IMR-90 (cell line): ENCODE results near the gene TJP1. TPM values are rescaled to one million over a fixed set of nuclear protein-coding genes. Genes with fewer than 3 reads are reported as not detected.

Source experiments
- ATAC-seq: fragments of 200-7000 bp; cut with Tn5 transposase; 2 replicates; pipeline ENCODE4 v1.9.1; 2020; ENCODE audit warnings: low read depth, mild to moderate bottlenecking, moderate library complexity
- BruUV-seq: library from RNA; stranded (reverse); fragments of 400-500 nt; replicated peaks from 2 replicates; lab custom pipeline; 2021; lab: Mats Ljungman, UMichigan
- CTCF ChIA-PET: fragments of 300-600 bp; formaldehyde crosslinking; extraction: SDS; loops from one replicate; lab custom pipeline; 2021; ENCODE audit warnings: antibody characterized with exemption; lab: Yijun Ruan, JAX
- POLR2A ChIA-PET: fragments of 300-600 bp; sonication (Branson Sonifier 250); formaldehyde crosslinking; loops from one replicate; lab custom pipeline; 2022; ENCODE audit warnings: antibody characterized with exemption; ENCODE audit not compliant: unreplicated experiment; lab: Charles Lee
- DNase-seq: peaks from one replicate; pipeline ENCODE4 v3.0.0; 2013
- H2AFZ ChIP-seq: replicated peaks from 2 replicates; pipeline ENCODE3; 2013; ENCODE audit warnings: low read length, mild to moderate bottlenecking; ENCODE audit not compliant: poor library complexity
- H2AK5ac ChIP-seq: 2 replicates; pipeline ENCODE4 v1.6.1; 2013; ENCODE audit warnings: low read depth, low read length, inconsistent platforms
- H2AK9ac ChIP-seq: replicated peaks from 2 replicates; pipeline ENCODE3; 2013; ENCODE audit warnings: mild to moderate bottlenecking, low read depth, low read length, moderate library complexity; ENCODE audit not compliant: poor library complexity
- H2BK120ac ChIP-seq: 2 replicates; pipeline ENCODE4 v1.6.1; 2013; ENCODE audit warnings: low read depth, low read length, inconsistent platforms
- H2BK15ac ChIP-seq: 3 replicates; pipeline ENCODE4 v1.6.1; 2013; ENCODE audit warnings: low read depth, low read length, inconsistent platforms
- H2BK20ac ChIP-seq: 2 replicates; pipeline ENCODE4 v1.6.1; 2013; ENCODE audit warnings: low read depth, mild to moderate bottlenecking, inconsistent platforms, low read length, moderate library complexity
- H2BK5ac ChIP-seq: 2 replicates; pipeline ENCODE4 v1.6.1; 2013; ENCODE audit warnings: mild to moderate bottlenecking, low read depth, low read length, inconsistent platforms; ENCODE audit not compliant: poor library complexity, severe bottlenecking
- H3K14ac ChIP-seq: replicated peaks from 2 replicates; pipeline ENCODE4 v1.6.1; 2013; ENCODE audit warnings: low read depth, low read length, inconsistent platforms
- H3K18ac ChIP-seq: 2 replicates; pipeline ENCODE4 v1.6.1; 2013; ENCODE audit warnings: low read depth, low read length, control low read depth
- H3K23ac ChIP-seq: 2 replicates; pipeline ENCODE4 v1.6.1; 2013; ENCODE audit warnings: low read depth, low read length, inconsistent platforms
- H3K27ac ChIP-seq: 2 replicates; pipeline ENCODE4 v1.5.1; 2013; ENCODE audit warnings: mild to moderate bottlenecking, control low read depth, low read length; ENCODE audit not compliant: insufficient read depth
- H3K27me3 ChIP-seq: 2 replicates; pipeline ENCODE4 v1.6.1; 2013; ENCODE audit warnings: low read length; ENCODE audit not compliant: control insufficient read depth, insufficient read depth
- H3K36me3 ChIP-seq: 2 replicates; pipeline ENCODE4 v1.6.1; 2013; ENCODE audit warnings: low read length, mixed read lengths; ENCODE audit not compliant: control insufficient read depth, insufficient read depth
- H3K4ac ChIP-seq: 2 replicates; pipeline ENCODE4 v1.6.1; 2013; ENCODE audit warnings: low read depth, low read length, inconsistent platforms
- H3K4me1 ChIP-seq: 2 replicates; pipeline ENCODE4 v1.6.1; 2013; ENCODE audit warnings: low read length, mixed read lengths; ENCODE audit not compliant: control insufficient read depth, insufficient read depth
- H3K4me2 ChIP-seq: 2 replicates; pipeline ENCODE4 v1.6.1; 2013; ENCODE audit warnings: low read depth, mild to moderate bottlenecking, control low read depth, low read length, moderate library complexity
- H3K4me3 ChIP-seq: 2 replicates; pipeline ENCODE4 v1.5.1; 2013; ENCODE audit warnings: low read depth, mild to moderate bottlenecking, control low read depth, low read length, moderate library complexity; ENCODE audit not compliant: insufficient read depth
- H3K56ac ChIP-seq: 2 replicates; pipeline ENCODE4 v1.6.1; 2013; ENCODE audit warnings: low read length, inconsistent platforms; ENCODE audit not compliant: insufficient read depth; ENCODE audit errors: extremely low read depth
- H3K79me1 ChIP-seq, 2 experiments: 2 replicates each; pipeline ENCODE4 v1.6.1; 2013; ENCODE audit warnings: low read length in 2 of 2, inconsistent platforms in 1 of 2, low read depth in 1 of 2
- H3K9ac ChIP-seq: 2 replicates; pipeline ENCODE4 v1.6.1; 2013; ENCODE audit warnings: low read depth, low read length, control low read depth
- H3K9me1 ChIP-seq: 2 replicates; pipeline ENCODE4 v1.6.1; 2013; ENCODE audit warnings: low read length, inconsistent platforms; ENCODE audit not compliant: insufficient read depth
- H3K9me3 ChIP-seq: 2 replicates; pipeline ENCODE4 v1.6.1; 2013; ENCODE audit warnings: low read length; ENCODE audit not compliant: control insufficient read depth, insufficient read depth
- H4K20me1 ChIP-seq: 2 replicates; pipeline ENCODE4 v1.6.1; 2013; ENCODE audit warnings: low read length, inconsistent platforms; ENCODE audit not compliant: insufficient read depth
- H4K5ac ChIP-seq: 2 replicates; pipeline ENCODE4 v1.6.1; 2013; ENCODE audit warnings: mild to moderate bottlenecking, low read depth, low read length, control low read depth
- H4K8ac ChIP-seq, 2 experiments: 2 replicates each; pipeline ENCODE4 v1.6.1; 2013; ENCODE audit warnings: low read depth in 2 of 2, low read length in 2 of 2, control low read depth in 1 of 2, inconsistent platforms in 1 of 2
- H4K91ac ChIP-seq: 2 replicates; pipeline ENCODE4 v1.6.1; 2013; ENCODE audit warnings: low read depth, low read length, inconsistent platforms; ENCODE audit not compliant: insufficient read depth
- BHLHE40 ChIP-seq: fragments of 150-350 bp; IDR thresholded peaks from 2 replicates; pipeline ENCODE4 v1.6.1; 2016; ENCODE audit warnings: mild to moderate bottlenecking, low read depth, low read length
- CEBPB ChIP-seq: IDR thresholded peaks from 2 replicates; pipeline ENCODE4 v1.6.1; 2012; ENCODE audit warnings: low read depth, low read length, improper control_type of control experiment
- CHD1 ChIP-seq: IDR thresholded peaks from 2 replicates; pipeline ENCODE4 v1.6.1; 2012; ENCODE audit warnings: low read depth, low read length, improper control_type of control experiment
- CTCF ChIP-seq: conservative IDR thresholded peaks from 2 replicates; pipeline ENCODE4 v1.5.1; 2012; ENCODE audit warnings: mild to moderate bottlenecking, low read depth, low read length, improper control_type of control experiment
- ELK1 ChIP-seq: fragments of 150-350 bp; IDR thresholded peaks from 2 replicates; pipeline ENCODE4 v1.6.1; 2016; ENCODE audit warnings: low read depth, mild to moderate bottlenecking, low read length, moderate library complexity, borderline replicate concordance
- FOS ChIP-seq: fragments of 150-350 bp; IDR thresholded peaks from 2 replicates; pipeline ENCODE4 v1.6.1; 2016; ENCODE audit warnings: low read depth, low read length
- MAFK ChIP-seq: IDR thresholded peaks from 2 replicates; pipeline ENCODE4 v1.6.1; 2012; ENCODE audit warnings: low read depth, low read length, improper control_type of control experiment
- MAZ ChIP-seq: IDR thresholded peaks from 2 replicates; pipeline ENCODE4 v1.6.1; 2012; ENCODE audit warnings: low read depth, mild to moderate bottlenecking, low read length, improper control_type of control experiment, moderate library complexity, borderline replicate concordance
- MXI1 ChIP-seq: IDR thresholded peaks from 2 replicates; pipeline ENCODE4 v1.6.1; 2012; ENCODE audit warnings: low read depth, mild to moderate bottlenecking, low read length, moderate library complexity, borderline replicate concordance
- NFE2L2 ChIP-seq: fragments of 150-350 bp; IDR thresholded peaks from 2 replicates; pipeline ENCODE4 v1.6.1; 2016; ENCODE audit warnings: low read depth, mild to moderate bottlenecking, low read length
- POLR2A ChIP-seq: IDR thresholded peaks from 2 replicates; pipeline ENCODE4 v1.6.1; 2012; ENCODE audit warnings: mild to moderate bottlenecking, low read depth, low read length
- RAD21 ChIP-seq: IDR thresholded peaks from 2 replicates; pipeline ENCODE4 v1.6.1; 2012; ENCODE audit warnings: low read length, improper control_type of control experiment
- RCOR1 ChIP-seq: IDR thresholded peaks from 2 replicates; pipeline ENCODE4 v1.6.1; 2012; ENCODE audit warnings: mild to moderate bottlenecking, low read length, improper control_type of control experiment; ENCODE audit not compliant: insufficient replicate concordance
- RFX5 ChIP-seq: IDR thresholded peaks from 2 replicates; pipeline ENCODE4 v1.8.0; 2012; ENCODE audit warnings: low read depth, mild to moderate bottlenecking, low read length, moderate library complexity
- SMC3 ChIP-seq: fragments of 150-350 bp; IDR thresholded peaks from 2 replicates; pipeline ENCODE4 v1.6.1; 2016; ENCODE audit warnings: low read depth, mild to moderate bottlenecking, antibody characterized with exemption, low read length, moderate library complexity
- WGBS, 2 experiments: methylation state at CpG; one replicate each; pipeline versions ENCODE4 v1.1.5 to v1.1.7; 2013; ENCODE audit warnings: missing lambda C conversion rate in 2 of 2; ENCODE audit not compliant: insufficient read length in 1 of 2; ENCODE audit errors: extremely low coverage in 2 of 2; 5-methylcytosine and 5-hydroxymethylcytosine counted together
- dilution Hi-C: fragments of 300-500 bp; cut with HindIII; formaldehyde crosslinking; loops from one replicate; pipeline ENCODE4 v1.14.3; 2018; ENCODE audit warnings: low sequenced_read_pairs; ENCODE audit not compliant: unreplicated experiment
- in situ Hi-C: fragments of 300-500 bp; cut with MboI; formaldehyde crosslinking; loops from 3 replicates; pipeline ENCODE4 v1.14.3; 2019; ENCODE audit warnings: low sequenced_read_pairs, inconsistent platforms, mixed read lengths
- intact Hi-C: fragments of 100-400 bp; cut with micrococcal nuclease; formaldehyde crosslinking; loops from 2 replicates; pipeline ENCODE4 v1.10.0; 2022
- polyA plus RNA-seq, 3 experiments: library from polyadenylated mRNA; depleted of rRNA; stranded (reverse); fragments of >200 nt; gene quantifications; 2 replicates each; pipeline ENCODE4 v1.2.3, GENCODE V29; 2012; ENCODE audit warnings: low replicate concordance in 1 of 3
- total RNA-seq: library from RNA; depleted of rRNA; stranded (reverse); fragments of >200 nt; gene quantifications from 2 replicates; pipeline ENCODE4 v1.2.3, GENCODE V29; 2012
- TF ChIP-seq, protein P1 (sequence below): fragments of 150-350 bp; IDR thresholded peaks from 2 replicates; pipeline ENCODE4 v1.6.1; 2017; ENCODE audit warnings: mild to moderate bottlenecking, antibody characterized with exemption, low read length, low read depth

The TJP1 gene
- total and polyA plus RNA-seq, 2 of the 4 experiments (the other 2 are of a cell fraction) = 42.2 to 43.4 TPM

DNA sequence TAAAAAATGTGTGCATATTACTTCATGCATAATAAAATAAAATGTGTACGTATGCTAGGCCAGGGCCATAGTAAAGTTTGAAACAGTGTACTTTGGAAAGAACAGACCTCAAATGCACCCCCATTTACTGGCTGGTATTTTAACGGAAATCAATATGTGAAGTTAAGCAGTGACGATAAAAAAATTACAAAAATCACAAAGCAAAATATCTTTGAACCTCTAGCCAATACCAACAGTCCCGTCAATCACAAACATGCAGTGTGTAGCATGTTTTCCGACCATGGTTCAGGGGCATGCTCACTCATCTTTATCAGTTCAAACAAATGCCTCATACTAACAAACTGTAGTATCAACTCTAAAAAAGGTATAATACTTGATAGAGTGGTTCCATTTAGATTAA is 121.1 kb downstream of the TJP1 start:
- Histone ChIP-seq H3K9me1 (peaks cover 10% of the 10 kb centered on the region), H3K4me1 (no peaks in the 10 kb centered on the region), H2AFZ (no peak overlapping the region), H4K8ac (no peak overlapping the region), H3K56ac (no peak overlapping the region), H2AK5ac (no peak overlapping the region), H3K27me3 (no peaks in the 10 kb centered on the region), H2AK9ac (no peak overlapping the region), H3K9ac (no peak overlapping the region), H4K5ac (no peak overlapping the region), H3K23ac (no peak overlapping the region), H2BK120ac (no peak overlapping the region), H3K79me1 (peaks cover 9 to 11% of the 10 kb centered on the region in 2 experiments; a peak in 2 of 4 replicates), H3K4me2 (no peak overlapping the region), H3K27ac (no peak overlapping the region), H4K91ac (no peak overlapping the region), H3K14ac (no peak overlapping the region), H3K9me3 (no peaks in the 10 kb centered on the region), H3K4ac (no peak overlapping the region), H3K18ac (no peak overlapping the region), H3K4me3 (no peak overlapping the region), H3K36me3 (peaks cover 27% of the 10 kb centered on the region), H2BK5ac (no peak overlapping the region), H4K20me1 (no peaks in the 10 kb centered on the region; the same call in 1 of the 2 replicates), H2BK15ac (no peak overlapping the region), H2BK20ac (no peak overlapping the region)
- in situ Hi-C loops = no loop called here
- no peak for TF ChIP-seq POLR2A
- TF ChIP-seq CTCF = no peak
- TF ChIP-seq ELK1 = no peak
- no peak for TF ChIP-seq NFE2L2
- TF ChIP-seq CHD1 = no peak
- TF ChIP-seq MAZ = no peak
- TF ChIP-seq MXI1 = no peak
- TF ChIP-seq, protein P1, sequence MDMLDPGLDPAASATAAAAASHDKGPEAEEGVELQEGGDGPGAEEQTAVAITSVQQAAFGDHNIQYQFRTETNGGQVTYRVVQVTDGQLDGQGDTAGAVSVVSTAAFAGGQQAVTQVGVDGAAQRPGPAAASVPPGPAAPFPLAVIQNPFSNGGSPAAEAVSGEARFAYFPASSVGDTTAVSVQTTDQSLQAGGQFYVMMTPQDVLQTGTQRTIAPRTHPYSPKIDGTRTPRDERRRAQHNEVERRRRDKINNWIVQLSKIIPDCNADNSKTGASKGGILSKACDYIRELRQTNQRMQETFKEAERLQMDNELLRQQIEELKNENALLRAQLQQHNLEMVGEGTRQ = no peak
- no peak for TF ChIP-seq RCOR1
- no peak for TF ChIP-seq CEBPB
- TF ChIP-seq RAD21 = no peak
- TF ChIP-seq SMC3 = no peak
- TF ChIP-seq RFX5 = no peak
- TF ChIP-seq FOS = no peak
- no peak for TF ChIP-seq BHLHE40
- no peak for TF ChIP-seq MAFK
- WGBS, 2 experiments = no CpG with 5 or more reads among the region's 5 CpGs
- no peak for ATAC-seq
- ChIA-PET CTCF (no interaction called here), POLR2A (no interaction called here)
- dilution Hi-C loops = no loop called here
- no peak for DNase-seq
- BruUV-seq = no TSS peak
- intact Hi-C loops = no loop called here
